COLO829 (cell line): ENCODE results near the gene NFKBIL1.
A peak's percentile ranks its signal among the peaks of the same experiment; 100 is the strongest.

ENCODE experiments used
- DNase-seq: peaks from one replicate; pipeline ENCODE4 v3.0.0; 2012; ENCODE audit warnings: low spot score

Gene NFKBIL1

GRCh38 chr6:31534521-31535040 is 12.8 kb upstream of the NFKBIL1 start:
- DNase-seq, result no peak

GRCh38 chr6:31535538-31536324 is 11.7 kb upstream of the NFKBIL1 start:
- no peak for DNase-seq

GRCh38 chr6:31538805-31539400 is 8.5 kb upstream of the NFKBIL1 start:
- DNase-seq, result no peak

- DNase-seq, result no peak
Measured at GRCh38 chr6:31540640-31541039, 6.8 kb upstream of the NFKBIL1 start.

GRCh38 chr6:31541059-31541657 is 6.2 kb upstream of the NFKBIL1 start:
- DNase-seq, result peak; percentile 41

GRCh38 chr6:31541658-31542521 is 5.5 kb upstream of the NFKBIL1 start, which contains the start of gene DDX39B:
Gene DDX39B, minus strand, starts transcription at chr6:31542003. Its CDS starts 1,471 bp downstream, at chr6:31540532.
- peak; percentile 99 for DNase-seq

- no peak for DNase-seq
Measured at GRCh38 chr6:31543639-31544038, 3.8 kb upstream of the NFKBIL1 start.

GRCh38 chr6:31544676-31545075 is 2.7 kb upstream of the NFKBIL1 start:
- no peak for DNase-seq

GRCh38 chr6:31545291-31545690 is 2.1 kb upstream of the NFKBIL1 start:
- no peak for DNase-seq

- DNase-seq, result peak; percentile 80
Measured at GRCh38 chr6:31546339-31546957, 960 bp upstream of the NFKBIL1 start, which contains the start of gene ATP6V1G2. Gene ATP6V1G2, minus strand, starts transcription at chr6:31546608. Its CDS starts 49 bp downstream, at chr6:31546559.

- no peak for DNase-seq
Measured at GRCh38 chr6:31547727-31548543, 527 bp downstream of the NFKBIL1 start.

GRCh38 chr6:31548544-31548873 is 1.1 kb downstream of the NFKBIL1 start:
- no peak for DNase-seq

GRCh38 chr6:31551371-31551770 is 4.0 kb downstream of the NFKBIL1 start:
- peak; percentile 35 for DNase-seq

- DNase-seq, result no peak
Measured at GRCh38 chr6:31556307-31556706, 8.9 kb downstream of the NFKBIL1 start.

- no peak for DNase-seq
Measured at GRCh38 chr6:31557443-31558317, 10.3 kb downstream of the NFKBIL1 start.

- DNase-seq, result no peak
Measured at GRCh38 chr6:31558318-31558625, 10.9 kb downstream of the NFKBIL1 start.

GRCh38 chr6:31558631-31559500 is 11.5 kb downstream of the NFKBIL1 start:
- DNase-seq, result no peak

- no peak for DNase-seq
Measured at GRCh38 chr6:31559606-31559957, 12.2 kb downstream of the NFKBIL1 start.
